Measurements from ENCODE around the gene GALNT10.

The GALNT10 gene

DNA sequence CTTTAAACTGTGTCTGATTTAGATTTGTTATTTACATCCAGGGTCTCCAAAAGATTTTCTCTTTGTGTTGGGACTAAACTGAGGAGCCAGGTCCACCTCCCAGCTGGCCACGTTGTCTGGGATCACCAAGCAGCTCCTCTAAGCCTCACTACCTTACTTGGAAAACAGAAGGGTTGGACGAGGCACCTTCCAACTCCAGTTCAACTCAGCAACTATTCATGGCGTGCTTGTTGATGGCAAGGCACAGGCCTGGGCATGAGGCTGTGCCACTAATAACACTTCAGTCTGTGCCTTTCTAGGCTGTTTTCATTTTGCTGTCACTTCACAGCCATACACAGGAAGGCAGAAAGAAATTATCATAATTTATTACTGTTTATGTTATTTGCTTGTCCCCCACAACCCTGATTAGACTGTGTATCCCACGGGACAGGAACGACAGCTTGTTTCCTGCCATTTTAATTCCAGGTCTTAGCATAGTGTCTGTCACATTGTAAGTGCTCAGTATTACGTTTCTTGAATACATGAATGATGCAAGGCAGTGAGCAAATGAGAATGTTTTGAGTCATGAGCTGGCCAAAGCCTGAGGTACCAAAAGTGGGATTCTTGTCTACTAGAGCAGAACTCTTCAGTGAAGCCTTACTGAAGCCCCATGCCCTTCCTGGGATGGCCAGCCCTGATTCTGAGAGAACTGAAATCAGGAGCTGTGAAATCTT is 125.8 kb downstream of the GALNT10 start:
- no peak overlapping the region for H3K4me3 ChIP-seq (ENCODE audit: low read length)
- peak; percentile 8 for DNase-seq (ENCODE audit: low read depth)
- TF ChIP-seq, protein P1, sequence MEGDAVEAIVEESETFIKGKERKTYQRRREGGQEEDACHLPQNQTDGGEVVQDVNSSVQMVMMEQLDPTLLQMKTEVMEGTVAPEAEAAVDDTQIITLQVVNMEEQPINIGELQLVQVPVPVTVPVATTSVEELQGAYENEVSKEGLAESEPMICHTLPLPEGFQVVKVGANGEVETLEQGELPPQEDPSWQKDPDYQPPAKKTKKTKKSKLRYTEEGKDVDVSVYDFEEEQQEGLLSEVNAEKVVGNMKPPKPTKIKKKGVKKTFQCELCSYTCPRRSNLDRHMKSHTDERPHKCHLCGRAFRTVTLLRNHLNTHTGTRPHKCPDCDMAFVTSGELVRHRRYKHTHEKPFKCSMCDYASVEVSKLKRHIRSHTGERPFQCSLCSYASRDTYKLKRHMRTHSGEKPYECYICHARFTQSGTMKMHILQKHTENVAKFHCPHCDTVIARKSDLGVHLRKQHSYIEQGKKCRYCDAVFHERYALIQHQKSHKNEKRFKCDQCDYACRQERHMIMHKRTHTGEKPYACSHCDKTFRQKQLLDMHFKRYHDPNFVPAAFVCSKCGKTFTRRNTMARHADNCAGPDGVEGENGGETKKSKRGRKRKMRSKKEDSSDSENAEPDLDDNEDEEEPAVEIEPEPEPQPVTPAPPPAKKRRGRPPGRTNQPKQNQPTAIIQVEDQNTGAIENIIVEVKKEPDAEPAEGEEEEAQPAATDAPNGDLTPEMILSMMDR (IDR thresholded peaks at IDR 0.05; ENCODE audit: insufficient read depth, low read depth, low read length, missing control alignments): no peak

DNA sequence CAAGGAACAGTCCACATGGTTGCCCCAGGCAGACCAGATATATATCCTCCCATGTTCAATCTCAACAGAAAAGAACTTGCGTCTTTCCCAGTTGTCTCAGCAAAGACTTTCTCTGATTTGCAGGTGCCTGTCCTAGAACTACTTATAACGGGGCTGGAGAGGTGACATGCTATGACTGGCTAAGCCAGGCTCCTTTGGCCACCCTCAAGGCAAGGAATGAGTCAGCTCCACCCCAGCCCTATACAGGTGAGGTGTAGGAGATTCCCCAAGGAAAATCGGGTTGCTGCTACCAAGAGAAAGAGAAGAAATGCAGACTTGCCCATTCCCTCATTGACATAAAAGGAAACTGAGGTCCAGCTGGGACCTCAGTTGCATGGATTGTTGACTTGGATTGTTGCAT is 127.4 kb downstream of the GALNT10 start:
- TF ChIP-seq, protein P1 (IDR thresholded peaks at IDR 0.05; ENCODE audit: insufficient read depth, low read depth, low read length, missing control alignments): no peak
- DNase-seq (ENCODE audit: low read depth): no peak

DNA sequence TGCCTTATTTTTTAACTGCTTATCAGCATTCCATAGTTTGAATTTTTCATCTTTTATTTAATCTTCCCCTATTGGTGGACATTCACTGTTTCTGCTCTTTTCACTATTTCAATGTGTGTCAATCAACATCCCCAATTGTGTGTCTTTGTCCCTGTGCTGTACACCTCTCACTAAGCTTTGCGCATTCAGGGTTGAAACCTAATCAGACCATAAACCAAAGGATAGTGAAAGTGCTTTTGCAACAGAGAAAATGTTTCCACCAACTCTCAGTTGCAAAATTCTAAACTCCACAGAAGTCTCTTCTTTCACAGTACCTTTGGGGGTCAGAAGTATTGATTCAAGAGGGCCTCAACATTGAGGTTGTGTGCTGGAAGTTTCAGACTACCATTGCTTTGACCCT is 128.2 kb downstream of the GALNT10 start:
- no peak overlapping the region for H3K4me3 ChIP-seq (ENCODE audit: low read length)
- no peak for DNase-seq (ENCODE audit: low read depth)
- TF ChIP-seq, protein P1 (IDR thresholded peaks at IDR 0.05; ENCODE audit: insufficient read depth, low read depth, low read length, missing control alignments): no peak

More for the DNA sequence above, 127.4 kb downstream of the GALNT10 start:
- H3K4me3 ChIP-seq (ENCODE audit: low read length): no peak overlapping the region

DNA sequence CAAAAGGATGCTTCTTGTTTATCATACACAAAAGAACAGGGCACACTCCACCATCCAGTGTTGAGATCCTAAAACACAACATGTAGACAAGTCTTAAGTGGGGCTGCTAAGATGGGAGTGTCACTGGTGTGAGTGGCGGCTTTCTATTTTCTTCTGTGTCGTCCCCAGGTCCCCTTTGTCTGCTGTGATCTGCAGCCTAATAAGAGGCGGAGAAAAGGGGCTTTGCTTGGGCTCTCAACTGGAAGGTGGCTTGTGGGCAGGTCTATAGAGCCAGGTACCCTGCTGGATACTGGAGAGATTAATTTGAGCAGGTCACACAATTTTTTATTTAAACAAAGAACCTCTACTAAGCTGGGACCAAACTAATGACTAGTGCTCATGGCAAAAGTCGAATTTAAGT is 129.2 kb downstream of the GALNT10 start:
- DNase-seq (ENCODE audit: low read depth): no peak
- H3K4me3 ChIP-seq (ENCODE audit: low read length): no peak overlapping the region
- TF ChIP-seq, protein P1 (IDR thresholded peaks at IDR 0.05; ENCODE audit: insufficient read depth, low read depth, low read length, missing control alignments): no peak

DNA sequence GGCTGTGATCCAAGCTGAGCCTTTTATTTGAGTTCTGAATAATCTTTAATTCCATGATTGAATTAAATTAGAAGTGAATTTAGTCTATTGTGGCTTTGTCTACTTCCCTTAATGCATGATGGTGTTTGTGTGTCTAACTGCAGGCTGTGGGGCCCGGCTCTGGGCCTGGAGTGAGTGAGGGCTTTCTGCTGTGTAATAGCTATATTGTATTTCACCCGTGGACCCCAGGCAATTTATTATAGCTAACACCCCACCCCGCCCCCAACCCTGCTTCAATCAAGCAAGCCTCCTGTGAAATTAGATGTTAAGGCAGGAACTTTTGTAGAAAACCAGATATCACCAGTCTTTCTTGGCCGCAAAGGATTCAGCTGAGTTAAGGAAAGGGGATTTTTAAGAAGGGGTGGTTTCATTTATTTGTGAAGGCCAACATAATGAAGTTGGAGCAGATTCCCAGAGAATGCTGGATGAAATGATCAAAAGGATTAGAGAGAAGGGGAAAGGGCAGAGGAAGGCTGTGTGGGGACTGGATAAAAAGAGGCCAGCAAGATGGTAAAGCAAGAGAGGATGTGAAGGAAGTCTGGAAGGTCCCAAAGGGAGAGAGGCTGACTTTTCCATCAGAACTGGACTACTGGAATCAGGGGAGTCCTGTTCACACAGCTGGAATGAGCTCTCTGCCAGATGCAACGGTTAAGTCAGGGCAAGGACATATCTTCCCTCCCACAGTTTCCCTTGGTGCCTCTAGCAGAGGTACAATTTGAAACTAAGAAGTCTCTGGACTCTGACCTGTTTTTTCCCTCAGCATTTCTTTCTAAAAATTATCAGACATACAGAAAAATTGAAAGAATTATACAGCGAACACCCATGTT is 129.9 kb downstream of the GALNT10 start:
- TF ChIP-seq, protein P1 (IDR thresholded peaks at IDR 0.05; ENCODE audit: insufficient read depth, low read depth, low read length, missing control alignments): no peak
- no peak overlapping the region for H3K4me3 ChIP-seq (ENCODE audit: low read length)
- no peak for DNase-seq (ENCODE audit: low read depth)

DNA sequence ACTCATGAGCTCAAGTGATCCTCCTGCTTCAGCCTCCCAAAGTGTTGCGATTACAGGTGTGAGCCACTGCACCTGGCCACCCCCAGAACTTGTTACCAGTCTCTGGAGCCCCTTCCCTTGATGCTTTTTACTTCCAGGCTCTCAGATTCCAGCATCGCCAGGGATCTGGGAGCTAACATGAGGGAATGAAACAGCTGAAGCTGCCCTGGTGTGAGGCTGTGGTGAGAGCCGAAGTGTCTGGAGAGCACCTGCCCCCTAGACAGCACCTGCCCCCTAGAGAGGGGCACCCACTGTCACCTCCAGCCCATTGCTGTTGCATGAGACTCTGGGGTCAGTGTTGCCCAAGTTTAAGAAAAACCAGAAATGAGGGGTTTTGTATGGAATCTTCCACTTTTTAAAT is 131.0 kb downstream of the GALNT10 start:
- TF ChIP-seq, protein P1 (IDR thresholded peaks at IDR 0.05; ENCODE audit: insufficient read depth, low read depth, low read length, missing control alignments): no peak
- no peak for DNase-seq (ENCODE audit: low read depth)
- no peak overlapping the region for H3K4me3 ChIP-seq (ENCODE audit: low read length)
